GM19468 (cell line): ENCODE results near the gene PTPRN2.

ENCODE experiments used
- ATAC-seq: cut with Tn5 transposase; IDR thresholded peaks from one replicate; pipeline ENCODE4 v1.9.1; 2021; ENCODE audit warnings: mild to moderate bottlenecking, moderate library complexity, moderate number of reproducible peaks; ENCODE audit not compliant: unreplicated experiment; ENCODE audit errors: extremely low read depth

The PTPRN2 gene

GRCh38 chr7:157692460-157693011, 895.1 kb downstream of the PTPRN2 start:
- no peak for ATAC-seq

DNA sequence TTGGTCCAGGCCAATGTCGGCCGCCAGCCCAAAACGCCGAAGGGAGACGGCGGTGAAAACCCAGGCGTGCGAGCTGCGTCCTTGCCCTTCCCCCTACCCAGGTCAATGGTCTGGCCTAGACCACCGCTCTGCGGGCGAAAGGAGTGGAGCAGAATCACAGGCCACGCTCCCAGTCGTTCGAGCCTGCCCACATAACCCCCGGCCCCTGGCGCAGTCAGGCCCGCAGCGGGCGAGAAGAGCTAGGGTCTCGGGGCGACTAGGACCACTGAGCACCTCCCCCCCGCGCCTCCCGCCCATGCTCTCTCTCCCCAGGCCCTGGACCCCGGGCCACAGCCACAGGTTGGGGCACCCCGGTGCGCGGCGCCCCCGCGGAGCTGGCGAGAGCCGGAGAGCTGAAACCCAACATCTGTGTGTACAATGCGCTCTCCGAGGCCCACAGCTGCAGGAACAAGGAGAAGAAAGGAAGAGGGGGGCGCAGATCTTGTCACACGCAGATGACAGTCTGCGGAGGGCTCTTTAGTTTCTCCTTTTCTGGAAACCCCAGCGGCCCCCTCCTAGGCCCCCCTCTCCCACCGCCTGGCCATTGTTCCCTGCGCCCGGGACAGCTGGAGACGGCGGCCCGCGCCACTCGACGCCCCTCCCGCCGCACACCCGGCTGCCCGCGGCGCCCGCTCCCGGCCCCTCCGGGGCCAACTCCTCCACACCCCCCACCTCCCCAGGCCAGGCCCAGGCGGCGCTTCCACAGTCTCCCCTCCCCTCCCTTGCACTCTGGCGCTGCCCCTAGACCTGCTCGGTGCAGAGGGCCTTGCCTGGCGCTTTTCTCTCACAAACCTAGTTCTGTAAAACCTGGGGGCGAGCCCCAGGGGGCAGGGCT, 895.8 kb downstream of the PTPRN2 start:
- no peak for ATAC-seq

DNA sequence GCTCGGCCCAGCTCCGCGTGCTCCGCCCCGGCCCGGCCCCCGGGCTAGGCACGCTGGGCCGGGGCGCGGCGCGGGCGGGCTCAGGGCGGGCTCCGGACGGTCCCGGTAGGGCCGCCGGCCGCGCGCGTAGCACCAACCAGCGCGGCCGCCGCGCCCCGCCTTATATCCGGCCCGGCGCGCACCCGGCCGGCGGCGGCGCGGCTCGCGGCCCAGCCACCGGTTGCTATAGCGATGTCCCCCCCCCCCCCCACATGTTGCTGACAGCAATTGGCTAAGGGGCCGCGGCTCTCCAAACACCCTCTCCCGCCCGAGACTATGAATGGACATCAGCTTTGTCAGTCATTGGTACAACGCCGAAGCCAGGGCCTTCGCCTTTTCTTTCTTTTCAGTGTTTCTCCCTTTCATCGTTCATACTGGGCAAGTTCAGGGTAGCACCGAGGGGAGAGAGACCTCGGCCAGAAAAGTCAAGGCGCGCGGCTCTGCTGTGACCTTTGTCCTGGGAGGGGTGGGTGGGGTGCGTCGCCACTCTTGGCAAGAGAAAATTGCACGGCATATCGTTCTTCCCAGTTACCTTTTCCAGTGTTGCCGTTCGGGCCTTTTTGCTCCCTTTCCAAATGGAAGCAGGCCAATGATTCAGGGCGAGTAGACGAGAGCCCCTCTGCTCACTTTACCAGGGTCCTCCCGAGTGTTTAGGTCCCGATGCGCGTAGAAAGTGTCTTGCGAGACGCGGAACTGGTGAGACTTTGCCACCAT, 896.6 kb downstream of the PTPRN2 start:
- no peak for ATAC-seq

DNA sequence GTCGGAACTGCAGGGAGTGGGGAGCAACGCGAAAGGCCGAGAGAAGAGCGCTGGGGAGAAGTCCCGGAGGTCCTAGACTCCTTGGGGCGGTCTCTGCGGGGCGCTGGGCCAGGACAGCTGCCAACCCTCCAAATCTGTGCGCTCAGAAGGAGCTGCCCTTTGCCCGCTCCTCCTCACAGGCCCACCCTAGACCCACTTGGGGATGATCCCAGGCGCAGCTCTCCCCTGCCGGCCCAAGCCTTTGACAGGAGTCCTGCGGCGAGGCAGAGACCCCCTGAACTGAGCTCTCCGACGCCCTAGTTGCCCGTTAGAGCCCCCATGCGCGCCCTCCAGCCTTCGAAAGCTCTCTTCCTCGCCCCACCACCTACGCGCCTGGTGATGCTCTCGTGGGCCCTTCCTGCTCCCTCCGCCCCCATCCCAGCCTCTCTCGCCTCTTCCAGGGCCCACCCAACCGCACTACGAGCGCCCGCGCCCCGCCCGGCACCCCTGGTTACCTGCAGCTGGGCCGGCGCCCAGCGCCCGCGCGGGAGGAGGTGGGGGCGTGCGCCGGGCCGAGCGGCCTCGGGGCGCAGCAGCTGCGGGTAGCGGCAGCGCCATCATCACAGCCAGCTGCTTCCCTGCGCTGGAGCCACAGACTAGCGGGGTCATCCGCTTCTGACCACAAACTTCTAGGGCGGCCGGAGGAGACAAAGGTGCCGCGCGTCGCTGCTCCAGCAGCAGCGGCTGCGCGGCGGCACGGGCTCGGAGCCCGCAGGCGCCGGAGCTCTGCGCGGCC, 897.4 kb downstream of the PTPRN2 start:
- ATAC-seq, result no peak

DNA sequence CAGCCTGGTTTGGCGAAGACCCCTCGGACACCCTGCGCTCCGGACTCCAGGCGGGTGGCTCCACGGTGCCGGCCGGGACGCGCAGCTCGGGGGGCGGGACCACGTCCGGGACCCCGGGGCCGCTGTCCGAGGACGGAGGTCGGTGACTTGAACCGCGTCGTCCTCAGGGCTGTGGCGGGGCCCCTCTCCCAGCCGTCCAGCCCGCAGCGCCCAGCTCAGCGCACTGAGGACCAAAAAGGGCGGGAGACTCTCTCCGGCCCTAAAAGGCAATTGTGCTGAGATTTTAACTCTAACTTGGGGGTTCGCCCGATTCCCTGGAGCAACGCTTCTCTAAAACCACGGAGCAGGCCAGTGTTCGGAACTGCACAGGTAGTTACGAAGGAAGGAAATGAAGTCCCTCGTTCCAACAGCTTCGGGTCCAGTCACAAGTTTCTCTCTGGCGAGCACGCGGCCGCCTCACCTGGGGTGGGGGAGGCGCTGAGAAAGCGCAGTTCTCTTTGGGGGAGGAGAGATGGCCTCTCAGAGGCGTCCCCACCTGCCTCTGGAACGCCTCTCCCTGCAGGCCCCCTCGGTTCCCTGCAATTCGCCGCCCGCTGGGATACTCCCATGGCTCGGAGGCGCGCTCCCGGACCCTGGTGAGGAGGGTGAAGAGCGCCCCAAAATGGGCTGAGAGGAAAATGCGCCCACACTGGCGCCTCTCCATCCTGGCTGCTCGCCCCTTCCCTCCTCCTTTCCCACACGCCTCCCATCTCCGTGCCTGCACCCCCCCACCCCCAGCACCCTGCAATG, 898.2 kb downstream of the PTPRN2 start:
- ATAC-seq, result no peak

- ATAC-seq, result no peak
Measured at GRCh38 chr7:157688533-157689268, 898.9 kb downstream of the PTPRN2 start.

GRCh38 chr7:157687845-157688532, 899.6 kb downstream of the PTPRN2 start:
- no peak for ATAC-seq

GRCh38 chr7:157687158-157687557, 900.5 kb downstream of the PTPRN2 start:
- ATAC-seq, result no peak

DNA sequence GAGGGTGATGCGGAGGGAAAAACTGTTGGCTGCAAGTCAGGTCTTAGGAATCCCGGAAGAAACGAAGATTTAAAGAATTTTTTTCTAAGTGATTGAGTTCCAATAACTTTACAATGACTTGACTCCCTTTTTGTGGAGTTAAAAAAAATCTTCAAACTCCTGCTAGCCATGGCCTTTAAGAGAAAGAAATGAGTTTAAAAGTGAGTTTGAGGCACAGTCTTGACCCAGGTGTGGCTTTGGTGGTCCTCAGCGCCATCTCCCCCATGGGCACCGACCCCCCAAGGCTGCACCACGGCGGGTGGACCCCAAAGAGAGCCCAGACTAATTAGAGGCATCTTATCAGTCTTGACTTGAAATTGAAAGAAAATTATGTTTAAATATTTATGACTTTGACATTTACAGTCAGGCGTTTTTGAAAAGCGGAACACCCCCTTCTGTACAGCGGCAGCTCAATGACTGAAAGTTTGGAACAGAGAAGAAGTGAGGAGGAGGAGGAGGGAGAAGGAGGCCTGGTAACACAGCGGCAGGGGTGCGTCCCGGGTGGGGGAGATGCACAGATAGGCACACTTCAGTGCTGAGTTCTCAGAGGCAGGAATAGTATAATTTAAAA, 901.2 kb downstream of the PTPRN2 start:
- no peak for ATAC-seq

- ATAC-seq, result no peak
Measured at GRCh38 chr7:157685430-157686284, 902.0 kb downstream of the PTPRN2 start.

- no peak for ATAC-seq
Measured at GRCh38 chr7:157684909-157685429, 902.7 kb downstream of the PTPRN2 start.

GRCh38 chr7:157684157-157684908, 903.3 kb downstream of the PTPRN2 start:
- ATAC-seq, result no peak

DNA sequence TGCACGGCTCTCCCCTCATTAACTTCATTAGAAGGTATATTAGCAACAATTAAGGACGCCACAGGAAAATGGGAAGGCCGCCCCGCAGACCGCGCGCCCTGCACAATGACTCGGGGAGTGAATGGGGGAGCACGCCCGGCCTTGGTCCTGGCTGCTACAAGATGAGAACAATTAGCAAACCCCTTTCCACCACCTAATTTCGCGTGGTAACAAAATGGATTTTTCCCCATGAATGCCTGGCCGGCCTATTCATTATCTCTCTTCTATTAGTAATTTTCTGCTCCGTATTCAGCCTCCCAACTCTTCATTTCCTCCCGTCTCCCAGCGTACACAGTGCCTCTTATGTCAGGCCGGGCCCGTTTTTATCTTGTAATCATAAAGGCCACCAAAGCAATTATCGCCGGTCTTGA, 903.9 kb downstream of the PTPRN2 start:
- no peak for ATAC-seq

GRCh38 chr7:157682946-157683746, 904.5 kb downstream of the PTPRN2 start:
- ATAC-seq, result no peak
